ENCODE results near the gene MRPL19.

Gene MRPL19

DNA sequence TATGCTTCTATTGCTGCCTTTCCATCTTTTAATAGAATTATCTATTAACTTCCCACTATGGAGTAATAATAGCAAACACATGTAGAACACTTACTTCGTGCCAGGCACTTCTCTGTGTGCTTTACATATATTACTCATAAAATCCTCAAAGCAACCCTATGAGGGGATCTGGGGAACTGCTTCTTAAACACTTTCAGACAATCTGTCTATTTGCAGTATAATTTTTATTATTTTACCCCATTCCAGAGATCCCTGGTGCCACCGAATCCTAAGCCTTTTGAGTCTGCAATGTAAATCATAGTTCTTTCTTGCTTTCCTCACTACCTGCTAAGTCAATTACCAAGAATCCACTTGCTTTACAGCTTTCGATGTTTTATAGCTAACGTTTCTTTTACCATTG is 89.7 kb downstream of the MRPL19 start:
- no peak for DNase-seq (ENCODE audit: low spot score)

- no peak for DNase-seq (ENCODE audit: low spot score)
Observed at GRCh38 chr2:75737961-75738360, 91.4 kb downstream of the MRPL19 start.

Measured in globus pallidus (tissue), 1 donor.